ENCODE results near the gene FGR. TPM values are rescaled to one million over a fixed set of nuclear protein-coding genes. Genes with fewer than 3 reads are reported as not detected.

The FGR gene
- total RNA-seq, 1 experiment from 2014 or later = not detected

DNA sequence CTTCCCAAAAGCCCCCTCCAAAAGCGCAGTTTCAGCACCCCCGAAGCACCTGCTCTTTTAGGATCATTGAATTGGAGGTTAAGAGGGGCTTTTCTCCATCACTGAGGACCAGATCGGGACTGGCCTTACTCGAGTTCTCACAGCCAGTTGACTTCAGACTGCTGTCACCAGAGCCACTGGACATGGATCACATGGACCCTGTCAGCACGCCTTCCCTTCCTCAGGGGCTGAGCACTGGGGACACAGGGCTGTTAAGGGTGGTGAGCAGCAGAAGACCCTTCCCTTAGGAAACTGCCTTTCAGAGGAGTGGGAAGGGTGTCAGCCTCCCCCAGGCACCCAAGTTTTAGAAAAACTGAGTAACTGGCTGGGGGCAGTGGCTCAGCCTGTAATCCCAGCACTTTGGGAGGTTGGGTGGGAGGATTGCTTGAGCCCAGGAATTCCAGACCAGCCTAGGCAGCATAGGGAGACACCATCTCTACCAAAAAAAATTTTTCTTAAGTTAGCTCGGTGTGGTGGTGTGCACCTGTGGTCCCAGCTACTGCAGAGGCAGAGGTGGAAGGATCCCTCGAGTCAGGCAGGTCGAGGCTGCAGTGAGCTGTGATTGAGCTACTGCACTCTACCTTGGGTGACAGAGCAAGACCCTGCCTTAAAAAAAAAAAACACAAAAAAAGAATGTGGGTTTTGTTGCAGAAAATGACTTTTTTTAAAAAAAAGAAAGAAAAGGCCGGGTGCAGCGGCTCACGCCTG, 584 bp upstream of the FGR start:
- POLR2A ChIA-PET = no interaction called here
- Histone ChIP-seq H3K27ac (ENCODE audit: low read depth, low read length) (no peak overlapping the region), H3K4me2 (ENCODE audit: low read length) (no peak overlapping the region)

More for the DNA sequence above, 584 bp upstream of the FGR start:
- BruUV-seq (replicated peaks) = no TSS peak
- RAD21 ChIA-PET (ENCODE audit: low non-redundant PET in 1 of 2, low total read pairs in 2 of 2, uncharacterized antibody in 2 of 2, unreplicated experiment in 2 of 2) = no interaction called here
- no peaks in the 10 kb centered on the region for H3K9me3 ChIP-seq (ENCODE audit: control insufficient read depth in 1 of 2, insufficient read depth in 1 of 2, low read depth in 1 of 2, low read length in 2 of 2)
- DNase-seq (ENCODE audit: low read depth, low spot score) (no peak), ATAC-seq (no peak)
- H3K9me2 ChIP-seq (ENCODE audit: insufficient read depth) = no peaks in the 10 kb centered on the region
- no peak overlapping the region for H3K4me3 ChIP-seq (replicated peaks in 1 of 2; ENCODE audit: low read depth in 1 of 2, low read length in 2 of 2)
- H3K79me2 ChIP-seq (ENCODE audit: insufficient read depth, low read length) = no peaks in the 10 kb centered on the region
- CTCF ChIA-PET = no interaction called here
- H2AFZ ChIP-seq (ENCODE audit: low read depth, low read length, poor library complexity, severe bottlenecking) = no peak overlapping the region
- intact Hi-C loops (cut with micrococcal nuclease) = no loop called here
- H3K9ac ChIP-seq (ENCODE audit: low read length) = no peak overlapping the region
- no peaks in the 10 kb centered on the region for H3K27me3 ChIP-seq (ENCODE audit: insufficient read depth, low read length)
- H3K36me3 ChIP-seq (ENCODE audit: control insufficient read depth in 1 of 2, insufficient read depth in 2 of 2, low read length in 2 of 2) = no peaks in the 10 kb centered on the region
- peaks cover 0 to 6% of the 10 kb centered on the region in 2 experiments; a peak in 2 of 4 replicates for H3K4me1 ChIP-seq (ENCODE audit: control insufficient read depth in 1 of 2, insufficient read depth in 2 of 2, low read length in 2 of 2)
- TF ChIP-seq, protein P1, sequence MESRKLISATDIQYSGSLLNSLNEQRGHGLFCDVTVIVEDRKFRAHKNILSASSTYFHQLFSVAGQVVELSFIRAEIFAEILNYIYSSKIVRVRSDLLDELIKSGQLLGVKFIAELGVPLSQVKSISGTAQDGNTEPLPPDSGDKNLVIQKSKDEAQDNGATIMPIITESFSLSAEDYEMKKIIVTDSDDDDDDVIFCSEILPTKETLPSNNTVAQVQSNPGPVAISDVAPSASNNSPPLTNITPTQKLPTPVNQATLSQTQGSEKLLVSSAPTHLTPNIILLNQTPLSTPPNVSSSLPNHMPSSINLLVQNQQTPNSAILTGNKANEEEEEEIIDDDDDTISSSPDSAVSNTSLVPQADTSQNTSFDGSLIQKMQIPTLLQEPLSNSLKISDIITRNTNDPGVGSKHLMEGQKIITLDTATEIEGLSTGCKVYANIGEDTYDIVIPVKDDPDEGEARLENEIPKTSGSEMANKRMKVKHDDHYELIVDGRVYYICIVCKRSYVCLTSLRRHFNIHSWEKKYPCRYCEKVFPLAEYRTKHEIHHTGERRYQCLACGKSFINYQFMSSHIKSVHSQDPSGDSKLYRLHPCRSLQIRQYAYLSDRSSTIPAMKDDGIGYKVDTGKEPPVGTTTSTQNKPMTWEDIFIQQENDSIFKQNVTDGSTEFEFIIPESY (IDR thresholded peaks at IDR 0.05; ENCODE audit: extremely low read depth, insufficient replicate concordance, low read length) = no peak
- TF ChIP-seq, protein P2, sequence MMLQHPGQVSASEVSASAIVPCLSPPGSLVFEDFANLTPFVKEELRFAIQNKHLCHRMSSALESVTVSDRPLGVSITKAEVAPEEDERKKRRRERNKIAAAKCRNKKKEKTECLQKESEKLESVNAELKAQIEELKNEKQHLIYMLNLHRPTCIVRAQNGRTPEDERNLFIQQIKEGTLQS (IDR thresholded peaks at IDR 0.05) = no peak
- TF ChIP-seq SP1 (IDR thresholded peaks at IDR 0.05; ENCODE audit: low read depth) (no peak), ZNF274 (IDR thresholded peaks at IDR 0.05; ENCODE audit: low read depth, low read length) (no peak), CBX3 (IDR thresholded peaks at IDR 0.05; ENCODE audit: low read depth) (no peak), RAD21 (IDR thresholded peaks at IDR 0.05; ENCODE audit: low read depth) (no peak), TCF7L2 (IDR thresholded peaks at IDR 0.05; ENCODE audit: borderline replicate concordance, extremely low read depth, insufficient read depth, insufficient read length) (no peak), CEBPB (IDR thresholded peaks at IDR 0.05; ENCODE audit: low read depth) (no peak), JUND (IDR thresholded peaks at IDR 0.05) (no peak), MAX (IDR thresholded peaks at IDR 0.05) (no peak), EGR1 (IDR thresholded peaks at IDR 0.05; ENCODE audit: low read depth) (no peak), CTCF (IDR thresholded peaks at IDR 0.05 in 2 of 3, conservative IDR thresholded peaks at IDR 0.05 in 1 of 3; ENCODE audit: borderline replicate concordance in 1 of 3, insufficient read depth in 1 of 3, low read depth in 2 of 3, low read length in 2 of 3) (no peak), FOSL1 (IDR thresholded peaks at IDR 0.05; ENCODE audit: low read depth) (no peak), POLR2A (IDR thresholded peaks at IDR 0.05; ENCODE audit: borderline replicate concordance, extremely low read depth, insufficient read depth, insufficient read length) (no peak)
- TF ChIP-seq, protein P3, sequence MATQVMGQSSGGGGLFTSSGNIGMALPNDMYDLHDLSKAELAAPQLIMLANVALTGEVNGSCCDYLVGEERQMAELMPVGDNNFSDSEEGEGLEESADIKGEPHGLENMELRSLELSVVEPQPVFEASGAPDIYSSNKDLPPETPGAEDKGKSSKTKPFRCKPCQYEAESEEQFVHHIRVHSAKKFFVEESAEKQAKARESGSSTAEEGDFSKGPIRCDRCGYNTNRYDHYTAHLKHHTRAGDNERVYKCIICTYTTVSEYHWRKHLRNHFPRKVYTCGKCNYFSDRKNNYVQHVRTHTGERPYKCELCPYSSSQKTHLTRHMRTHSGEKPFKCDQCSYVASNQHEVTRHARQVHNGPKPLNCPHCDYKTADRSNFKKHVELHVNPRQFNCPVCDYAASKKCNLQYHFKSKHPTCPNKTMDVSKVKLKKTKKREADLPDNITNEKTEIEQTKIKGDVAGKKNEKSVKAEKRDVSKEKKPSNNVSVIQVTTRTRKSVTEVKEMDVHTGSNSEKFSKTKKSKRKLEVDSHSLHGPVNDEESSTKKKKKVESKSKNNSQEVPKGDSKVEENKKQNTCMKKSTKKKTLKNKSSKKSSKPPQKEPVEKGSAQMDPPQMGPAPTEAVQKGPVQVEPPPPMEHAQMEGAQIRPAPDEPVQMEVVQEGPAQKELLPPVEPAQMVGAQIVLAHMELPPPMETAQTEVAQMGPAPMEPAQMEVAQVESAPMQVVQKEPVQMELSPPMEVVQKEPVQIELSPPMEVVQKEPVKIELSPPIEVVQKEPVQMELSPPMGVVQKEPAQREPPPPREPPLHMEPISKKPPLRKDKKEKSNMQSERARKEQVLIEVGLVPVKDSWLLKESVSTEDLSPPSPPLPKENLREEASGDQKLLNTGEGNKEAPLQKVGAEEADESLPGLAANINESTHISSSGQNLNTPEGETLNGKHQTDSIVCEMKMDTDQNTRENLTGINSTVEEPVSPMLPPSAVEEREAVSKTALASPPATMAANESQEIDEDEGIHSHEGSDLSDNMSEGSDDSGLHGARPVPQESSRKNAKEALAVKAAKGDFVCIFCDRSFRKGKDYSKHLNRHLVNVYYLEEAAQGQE (IDR thresholded peaks at IDR 0.05; ENCODE audit: low read depth) = no peak
- no peaks in the 10 kb centered on the region for H4K20me1 ChIP-seq (ENCODE audit: insufficient read depth)
